Mesenchymal stem cell (in vitro differentiated cells and primary cell): ENCODE results near the gene BAHCC1.

Experiments
- DNase-seq: peaks from one replicate; pipeline ENCODE4 v3.0.0-alpha.2; 2013
- H2AFZ ChIP-seq: one replicate; pipeline ENCODE4 v1.6.1; 2013; ENCODE audit warnings: low read depth, mild to moderate bottlenecking, control low read depth, inconsistent platforms, low read length, moderate library complexity
- H2AK5ac ChIP-seq: 2 replicates; pipeline ENCODE4 v1.6.1; 2013; ENCODE audit warnings: low read length, moderate library complexity, mild to moderate bottlenecking, inconsistent platforms; ENCODE audit not compliant: severe bottlenecking
- H2BK120ac ChIP-seq: one replicate; pipeline ENCODE4 v1.6.1; 2013; ENCODE audit warnings: low read depth, mild to moderate bottlenecking, inconsistent platforms, low read length, moderate library complexity
- H2BK12ac ChIP-seq, 2 experiments: one replicate each; pipeline ENCODE4 v1.6.1; 2013; ENCODE audit warnings: inconsistent platforms in 2 of 2, low read length in 2 of 2, mild to moderate bottlenecking in 2 of 2, moderate library complexity in 2 of 2, control low read depth in 1 of 2
- H2BK15ac ChIP-seq: one replicate; pipeline ENCODE4 v1.6.1; 2013; ENCODE audit warnings: mild to moderate bottlenecking, low read depth, inconsistent platforms; ENCODE audit not compliant: poor library complexity, severe bottlenecking
- H2BK5ac ChIP-seq: 2 replicates; pipeline ENCODE4 v1.6.1; 2013; ENCODE audit warnings: low read depth, mild to moderate bottlenecking, low read length, control low read depth, inconsistent platforms; ENCODE audit not compliant: poor library complexity, severe bottlenecking
- H3K14ac ChIP-seq, 2 experiments: one replicate each; pipeline ENCODE4 v1.6.1; 2013; ENCODE audit warnings: inconsistent platforms in 2 of 2, low read length in 2 of 2, control low read depth in 1 of 2, mild to moderate bottlenecking in 1 of 2, moderate library complexity in 1 of 2
- H3K18ac ChIP-seq, 2 experiments: one replicate each; pipeline ENCODE4 v1.6.1; 2013; ENCODE audit warnings: inconsistent platforms in 2 of 2, low read length in 2 of 2, control low read depth in 1 of 2, low read depth in 1 of 2, mild to moderate bottlenecking in 1 of 2
- H3K23ac ChIP-seq, 2 experiments: one replicate each; pipeline ENCODE4 v1.6.1; 2013; ENCODE audit warnings: inconsistent platforms in 2 of 2, low read length in 2 of 2, mild to moderate bottlenecking in 2 of 2, moderate library complexity in 2 of 2, control low read depth in 1 of 2
- H3K27ac ChIP-seq: 2 replicates; pipeline ENCODE4 v1.5.1; 2013; ENCODE audit warnings: mild to moderate bottlenecking, moderate library complexity, low read length, control low read depth, inconsistent platforms; ENCODE audit not compliant: poor library complexity, severe bottlenecking
- H3K27me3 ChIP-seq, 2 experiments: 2 replicates each; pipeline versions ENCODE4 v1.6.1 to v1.7.0; 2013; ENCODE audit warnings: low read length in 2 of 2, mild to moderate bottlenecking in 2 of 2, moderate library complexity in 2 of 2, control low read depth in 1 of 2, inconsistent platforms in 1 of 2; ENCODE audit not compliant: control insufficient read depth in 1 of 2, insufficient read depth in 1 of 2
- H3K36me3 ChIP-seq, 2 experiments: 2 replicates each; pipeline versions ENCODE4 v1.6.1 to v1.7.0; 2013; ENCODE audit warnings: low read length in 2 of 2, control low read depth in 1 of 2, inconsistent platforms in 1 of 2, low read depth in 1 of 2, mild to moderate bottlenecking in 1 of 2; ENCODE audit not compliant: insufficient read depth in 2 of 2, control insufficient read depth in 1 of 2
- H3K4ac ChIP-seq, 2 experiments: one replicate each; pipeline ENCODE4 v1.6.1; 2013; ENCODE audit warnings: inconsistent platforms in 2 of 2, low read length in 2 of 2, mild to moderate bottlenecking in 2 of 2, moderate library complexity in 2 of 2, control low read depth in 1 of 2, low read depth in 1 of 2
- H3K4me1 ChIP-seq: 2 replicates; pipeline ENCODE4 v1.6.1; 2013; ENCODE audit warnings: low read depth, low read length, control low read depth; ENCODE audit not compliant: control insufficient read depth, insufficient read depth
- H3K4me2 ChIP-seq: 2 replicates; pipeline ENCODE4 v1.6.1; 2013; ENCODE audit warnings: low read length, mild to moderate bottlenecking, inconsistent platforms; ENCODE audit not compliant: poor library complexity, severe bottlenecking
- H3K4me3 ChIP-seq, 2 experiments: 2 replicates each; pipeline versions ENCODE4 v1.5.1 to v1.7.0; 2013; ENCODE audit warnings: low read length in 2 of 2, mild to moderate bottlenecking in 2 of 2, control low read depth in 1 of 2, low read depth in 1 of 2; ENCODE audit not compliant: insufficient read depth in 1 of 2
- H3K79me1 ChIP-seq: replicated peaks from 2 replicates; pipeline ENCODE4 v1.6.1; 2013; ENCODE audit warnings: mild to moderate bottlenecking, control low read depth, low read length, inconsistent platforms; ENCODE audit not compliant: poor library complexity, severe bottlenecking
- H3K9ac ChIP-seq: 2 replicates; pipeline ENCODE4 v1.7.0; 2013; ENCODE audit warnings: mild to moderate bottlenecking, low read length, moderate library complexity
- H3K9me3 ChIP-seq: 2 replicates; pipeline ENCODE4 v1.7.0; 2013; ENCODE audit warnings: mild to moderate bottlenecking, low read length; ENCODE audit not compliant: control insufficient read depth
- H4K8ac ChIP-seq: one replicate; pipeline ENCODE4 v1.6.1; 2013; ENCODE audit warnings: inconsistent platforms, mild to moderate bottlenecking, low read length, moderate library complexity
- H4K91ac ChIP-seq: one replicate; pipeline ENCODE4 v1.6.1; 2013; ENCODE audit warnings: mild to moderate bottlenecking, low read length, inconsistent platforms
- WGBS: methylation state at CpG from one replicate; pipeline ENCODE4 v1.1.7; 2013; ENCODE audit warnings: mixed read lengths; 5-methylcytosine and 5-hydroxymethylcytosine counted together

Gene BAHCC1

DNA sequence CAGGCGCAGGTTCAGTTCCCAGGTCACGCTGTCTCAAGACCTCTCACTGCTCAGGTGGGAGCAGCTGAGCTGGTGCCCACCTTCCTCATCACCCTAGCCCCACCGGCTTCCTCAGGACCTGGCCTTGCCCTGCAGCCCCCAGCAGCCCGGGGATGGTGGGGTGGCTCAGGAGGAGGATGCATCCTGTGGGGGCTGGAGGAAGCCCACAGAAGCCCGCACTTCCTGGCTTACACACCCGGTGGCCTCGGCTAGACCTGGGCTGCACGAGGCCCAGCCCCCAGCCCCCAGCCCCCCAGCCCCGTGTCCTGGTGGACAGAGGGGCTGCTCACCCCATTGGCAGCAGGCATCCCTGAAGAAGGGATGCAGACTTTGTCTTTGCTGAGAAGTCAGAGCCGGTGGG lies 43.4 kb downstream of the BAHCC1 start:
- H2BK5ac ChIP-seq, result no peak overlapping the region
- H4K91ac ChIP-seq, result no peak overlapping the region
- H3K23ac ChIP-seq, result no peak overlapping the region
- no peaks in the 10 kb centered on the region for H3K9me3 ChIP-seq
- no peak overlapping the region for H2BK15ac ChIP-seq
- H3K9ac ChIP-seq, result no peak overlapping the region
- peaks cover 2% of the 10 kb centered on the region for H3K79me1 ChIP-seq
- no peak overlapping the region for H3K14ac ChIP-seq
- no peak overlapping the region for H3K27ac ChIP-seq
- no peak overlapping the region for H3K18ac ChIP-seq
- peaks cover 0 to 65% of the 10 kb centered on the region in 2 experiments for H3K36me3 ChIP-seq
- DNase-seq, result no peak
- WGBS, result 78% methylated on average over 9 of the region's 10 CpGs
- no peak overlapping the region for H2BK12ac ChIP-seq
- H4K8ac ChIP-seq, result no peak overlapping the region
- peaks cover 17% of the 10 kb centered on the region for H3K4me1 ChIP-seq
- no peak overlapping the region for H3K4ac ChIP-seq
- H3K4me3 ChIP-seq, result no peak overlapping the region
- H2AFZ ChIP-seq, result no peak overlapping the region
- no peak overlapping the region for H2BK120ac ChIP-seq
- H3K27me3 ChIP-seq, result no peaks in the 10 kb centered on the region
- H2AK5ac ChIP-seq, result no peak overlapping the region
- no peak overlapping the region for H3K4me2 ChIP-seq

DNA sequence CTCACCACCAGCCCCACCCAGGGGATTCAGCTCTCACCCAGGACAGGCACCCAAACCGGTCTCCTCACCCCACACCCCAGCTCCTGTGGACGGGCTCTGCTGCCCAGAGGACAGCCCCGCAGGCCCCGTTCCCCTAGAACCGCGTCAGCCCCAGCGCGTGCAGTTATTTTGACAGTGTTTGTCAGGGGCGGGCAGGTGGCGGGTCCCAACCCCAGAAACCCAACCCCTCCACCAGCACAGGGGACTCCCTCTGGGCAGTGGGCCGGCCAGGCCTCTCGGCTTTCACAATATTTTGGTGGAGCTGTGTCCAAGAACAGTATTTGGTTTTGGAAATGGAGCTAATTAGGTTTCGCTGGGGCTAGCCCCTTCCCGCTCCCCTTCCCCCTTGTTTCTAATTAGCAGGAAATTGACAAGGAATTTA lies 44.8 kb downstream of the BAHCC1 start:
- no peak overlapping the region for H3K27ac ChIP-seq
- no peak overlapping the region for H2BK15ac ChIP-seq
- no peak overlapping the region for H3K9ac ChIP-seq
- H2BK120ac ChIP-seq, result no peak overlapping the region
- no peak overlapping the region for H4K91ac ChIP-seq
- no peak overlapping the region for H3K4me3 ChIP-seq
- no peak overlapping the region for H3K4me2 ChIP-seq
- H2AK5ac ChIP-seq, result no peak overlapping the region
- H3K27me3 ChIP-seq, result no peaks in the 10 kb centered on the region
- peak overlapping the region in 1 of 2 experiments; percentile 10 for H2BK12ac ChIP-seq
- no peak overlapping the region for H3K23ac ChIP-seq
- no peak overlapping the region for H2AFZ ChIP-seq
- H2BK5ac ChIP-seq, result no peak overlapping the region
- no peak for DNase-seq
- 100% methylated on average over 5 of the region's 14 CpGs for WGBS
- peaks cover 6% of the 10 kb centered on the region for H3K4me1 ChIP-seq
- H3K9me3 ChIP-seq, result no peaks in the 10 kb centered on the region
- no peak overlapping the region for H4K8ac ChIP-seq
- H3K18ac ChIP-seq, result no peak overlapping the region
- no peak overlapping the region for H3K4ac ChIP-seq
- no peak overlapping the region for H3K14ac ChIP-seq
- H3K79me1 ChIP-seq, result peaks cover 2% of the 10 kb centered on the region
- peaks cover 0 to 72% of the 10 kb centered on the region in 2 experiments for H3K36me3 ChIP-seq

DNA sequence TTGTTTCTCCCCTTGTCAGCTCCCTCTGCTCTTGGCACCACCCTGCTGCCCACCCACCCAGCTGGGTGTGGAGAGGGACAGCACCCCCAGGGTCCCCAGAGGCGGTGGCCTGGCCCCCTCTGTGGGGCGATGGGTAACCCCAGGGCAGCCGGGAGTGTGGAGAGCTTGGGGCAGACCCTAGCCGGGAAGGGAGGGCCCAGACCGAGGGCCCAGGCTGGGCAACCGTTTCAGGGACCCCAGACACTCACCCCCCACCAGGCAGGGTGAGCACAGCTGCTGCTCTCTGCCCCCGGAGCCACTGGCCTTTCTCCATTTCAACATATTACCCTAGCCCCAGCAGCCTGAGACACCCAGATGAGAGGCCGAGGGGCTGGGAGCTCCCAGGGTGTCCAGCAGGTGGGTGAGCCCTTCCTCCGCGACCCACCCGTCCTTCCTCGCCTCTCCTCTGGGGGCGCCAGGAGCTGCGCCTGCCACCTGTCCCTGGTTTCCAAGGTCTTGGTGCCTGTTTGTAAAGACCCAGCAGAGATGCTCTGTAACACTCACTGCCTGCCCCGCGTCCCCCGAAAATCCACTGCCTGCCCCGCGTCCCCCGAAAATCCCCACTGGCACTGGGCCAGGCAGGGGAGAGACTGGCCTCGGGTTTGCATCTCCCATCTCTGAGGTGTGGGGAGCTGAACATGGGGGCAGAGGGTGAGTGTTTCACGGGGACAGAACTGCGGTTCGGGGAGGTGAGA lies 45.4 kb downstream of the BAHCC1 start:
- H2BK5ac ChIP-seq, result no peak overlapping the region
- no peak overlapping the region for H4K91ac ChIP-seq
- H3K4me2 ChIP-seq, result no peak overlapping the region
- no peak overlapping the region for H3K23ac ChIP-seq
- no peak overlapping the region for H3K9ac ChIP-seq
- no peaks in the 10 kb centered on the region for H3K27me3 ChIP-seq
- H3K4ac ChIP-seq, result no peak overlapping the region
- H2AK5ac ChIP-seq, result no peak overlapping the region
- H2BK12ac ChIP-seq, result no peak overlapping the region
- 63% methylated on average over 19 of the region's 24 CpGs for whole genome bisulfite sequencing
- no peak overlapping the region for H2BK120ac ChIP-seq
- peaks cover 2% of the 10 kb centered on the region for H3K79me1 ChIP-seq
- H3K14ac ChIP-seq, result no peak overlapping the region
- H3K4me3 ChIP-seq, result no peak overlapping the region
- no peak overlapping the region for H3K18ac ChIP-seq
- H3K9me3 ChIP-seq, result no peaks in the 10 kb centered on the region
- no peak overlapping the region for H2AFZ ChIP-seq
- peaks cover 0 to 75% of the 10 kb centered on the region in 2 experiments for H3K36me3 ChIP-seq
- peak; percentile 41 for DNase-seq
- no peak overlapping the region for H2BK15ac ChIP-seq
- H3K4me1 ChIP-seq, result peaks cover 6% of the 10 kb centered on the region
- H3K27ac ChIP-seq, result no peak overlapping the region
- peak overlapping the region; percentile 20 for H4K8ac ChIP-seq

GRCh38 chr17:81442791-81443190 lies 47.5 kb downstream of the BAHCC1 start:
- H3K9me3 ChIP-seq, result no peaks in the 10 kb centered on the region
- H2BK120ac ChIP-seq, result no peak overlapping the region
- H2BK5ac ChIP-seq, result no peak overlapping the region
- WGBS, result 98% methylated on average over 17 of the region's 17 CpGs
- H2AFZ ChIP-seq, result no peak overlapping the region
- H3K4me2 ChIP-seq, result no peak overlapping the region
- H3K18ac ChIP-seq, result no peak overlapping the region
- peaks cover 5% of the 10 kb centered on the region for H3K4me1 ChIP-seq
- no peak overlapping the region for H4K91ac ChIP-seq
- H3K23ac ChIP-seq, result no peak overlapping the region
- no peak overlapping the region for H2BK15ac ChIP-seq
- H3K27ac ChIP-seq, result no peak overlapping the region
- no peak overlapping the region for H2BK12ac ChIP-seq
- H3K27me3 ChIP-seq, result no peaks in the 10 kb centered on the region
- H3K14ac ChIP-seq, result no peak overlapping the region
- peaks cover 2% of the 10 kb centered on the region for H3K79me1 ChIP-seq
- peaks cover 1 to 82% of the 10 kb centered on the region in 2 experiments for H3K36me3 ChIP-seq
- no peak overlapping the region for H2AK5ac ChIP-seq
- no peak overlapping the region for H3K4me3 ChIP-seq
- no peak overlapping the region for H3K4ac ChIP-seq
- H4K8ac ChIP-seq, result no peak overlapping the region
- DNase-seq, result no peak
- no peak overlapping the region for H3K9ac ChIP-seq
